ENCODE results near the gene TMEM123.

The TMEM123 gene

GRCh38 chr11:102399189-102399588 is 53.4 kb downstream of the TMEM123 start:
- in situ Hi-C loops (cut with HindIII; ENCODE audit: low sequenced_read_pairs) = no loop called here

- in situ Hi-C loops (cut with HindIII; ENCODE audit: low sequenced_read_pairs) = no loop called here
Observed at GRCh38 chr11:102398297-102398696, 54.3 kb downstream of the TMEM123 start.

- in situ Hi-C loops (cut with HindIII; ENCODE audit: low sequenced_read_pairs) = no loop called here
Observed at GRCh38 chr11:102396708-102397563, 55.6 kb downstream of the TMEM123 start.

DNA sequence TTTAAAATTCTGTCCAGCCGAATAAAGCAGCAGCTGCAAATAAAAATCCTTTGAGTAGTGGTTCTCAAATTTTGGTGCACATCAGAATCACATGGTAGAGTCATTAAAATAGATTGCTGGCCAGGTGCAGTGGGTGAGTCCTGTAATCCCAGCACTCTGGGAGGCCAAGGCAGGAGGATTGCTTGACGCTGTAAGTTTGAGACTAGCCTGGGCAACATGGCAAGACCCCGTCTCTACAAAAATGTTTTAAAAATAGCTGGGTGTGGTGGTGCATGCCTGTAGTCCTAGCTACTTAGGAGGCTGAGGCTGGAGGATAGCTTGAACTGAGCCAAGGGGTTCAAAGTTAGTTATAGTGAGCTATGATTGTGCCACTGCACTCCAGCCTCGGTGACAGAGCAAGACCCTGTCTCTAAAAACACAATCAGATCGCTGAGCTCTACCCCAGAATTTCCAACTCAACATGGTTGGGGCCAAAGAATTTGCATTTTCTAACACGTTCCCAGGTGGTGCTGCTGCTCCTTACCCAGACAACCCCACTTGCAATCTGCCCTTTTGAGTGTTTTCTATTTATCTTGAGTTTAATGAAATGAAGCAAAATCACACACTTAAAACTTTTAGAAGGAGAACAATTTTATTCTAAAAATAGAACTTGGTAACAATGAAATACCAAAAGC is 56.7 kb downstream of the TMEM123 start:
- in situ Hi-C loops (cut with HindIII; ENCODE audit: low sequenced_read_pairs) = no loop called here

GRCh38 chr11:102393272-102393730 is 59.3 kb downstream of the TMEM123 start:
- in situ Hi-C loops (cut with HindIII; ENCODE audit: low sequenced_read_pairs) = no loop called here

DNA sequence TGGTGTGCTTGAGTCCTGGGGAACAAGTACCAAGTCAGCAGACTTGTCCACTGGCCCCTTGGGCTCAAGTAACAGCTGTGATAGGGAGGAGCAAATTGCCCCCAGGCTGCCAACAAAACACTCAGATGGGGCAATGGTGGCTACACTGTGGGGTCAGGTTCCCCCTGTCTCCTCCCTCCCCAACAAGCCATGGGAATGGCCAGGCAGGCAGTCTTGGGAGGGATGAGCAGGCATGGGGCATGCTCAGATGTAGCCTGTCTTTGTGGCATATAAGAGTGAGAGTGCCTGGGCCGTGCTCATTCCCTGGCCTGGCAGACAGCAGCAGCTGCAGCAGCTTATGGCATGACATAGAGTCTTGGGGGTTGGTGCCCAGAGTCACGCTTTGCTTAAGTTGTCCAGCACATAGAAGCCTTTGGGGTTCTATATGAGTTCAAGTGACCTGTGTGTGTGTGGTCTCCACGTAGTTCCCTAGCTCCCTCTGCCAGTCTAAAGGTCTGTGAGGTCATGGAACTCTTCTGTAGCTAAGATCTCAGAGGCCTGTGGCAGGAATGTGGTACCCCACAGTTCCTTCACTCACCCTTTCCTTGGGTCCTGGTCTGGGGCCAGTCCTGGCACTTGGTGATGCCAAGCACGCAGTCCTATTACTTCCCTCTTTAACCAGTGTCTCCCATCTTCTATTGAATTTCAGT is 60.9 kb downstream of the TMEM123 start:
- in situ Hi-C loops (cut with HindIII; ENCODE audit: low sequenced_read_pairs) = no loop called here

DNA sequence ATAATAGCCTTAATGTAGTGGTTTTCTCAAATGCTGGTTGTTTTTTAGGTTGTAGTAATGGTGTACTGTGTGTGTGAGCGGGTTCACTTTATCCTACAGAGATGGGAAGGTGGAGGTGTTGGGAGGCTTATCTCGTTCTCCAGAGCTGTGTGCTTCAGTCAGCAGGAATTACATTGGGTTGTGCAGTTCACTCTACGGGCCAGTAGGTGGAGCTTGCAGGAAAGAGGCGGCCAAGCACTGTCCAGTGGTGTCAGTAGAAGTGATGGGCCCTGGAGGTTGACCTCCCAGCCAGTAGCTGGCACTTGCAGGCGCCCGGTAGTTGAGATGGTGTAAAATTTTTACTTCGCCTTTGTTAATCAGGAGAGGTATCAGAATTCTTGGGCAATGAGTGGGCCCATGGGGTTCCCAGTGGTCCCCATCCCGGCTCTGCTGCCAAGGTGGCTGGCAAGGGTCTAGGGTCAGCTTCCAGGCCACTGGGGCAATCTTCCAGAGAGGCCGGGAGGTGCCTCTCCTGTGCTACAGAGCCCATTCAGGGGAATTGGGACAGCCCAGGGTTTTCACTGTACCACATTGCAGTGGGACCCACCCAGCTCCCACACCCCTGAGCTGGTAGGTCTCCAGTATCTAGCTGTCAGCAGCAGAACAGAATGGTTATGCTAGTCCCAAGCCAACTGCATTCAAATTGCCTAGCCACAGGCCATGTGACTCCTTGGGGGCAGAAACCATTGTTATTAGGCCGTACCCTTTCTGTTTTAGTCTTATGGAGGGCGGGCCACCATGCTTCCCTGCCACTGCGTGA is 61.7 kb downstream of the TMEM123 start:
- in situ Hi-C loops (cut with HindIII; ENCODE audit: low sequenced_read_pairs) = no loop called here

DNA sequence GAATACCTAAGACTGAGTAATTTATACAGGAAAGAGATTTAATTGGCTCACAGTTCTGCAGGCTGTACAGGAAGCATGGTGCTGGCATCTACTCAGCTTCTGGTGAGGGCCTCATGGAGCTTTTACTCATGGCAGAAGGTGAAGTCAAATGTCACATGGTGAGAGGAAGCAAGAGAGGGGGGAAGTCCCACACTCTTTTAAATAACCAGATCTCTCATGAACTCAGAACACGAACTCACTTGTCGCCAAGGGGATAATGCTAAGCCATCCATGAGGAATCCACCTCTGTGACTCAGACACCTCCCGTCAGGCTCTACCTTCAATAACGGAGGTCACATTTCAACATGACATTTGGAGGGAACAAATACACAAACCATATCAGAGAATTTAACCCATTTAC is 63.3 kb downstream of the TMEM123 start:
- in situ Hi-C loops (cut with HindIII; ENCODE audit: low sequenced_read_pairs) = no loop called here

- in situ Hi-C loops (cut with HindIII; ENCODE audit: low sequenced_read_pairs) = no loop called here
Observed at GRCh38 chr11:102387043-102387781, 65.4 kb downstream of the TMEM123 start.

DNA sequence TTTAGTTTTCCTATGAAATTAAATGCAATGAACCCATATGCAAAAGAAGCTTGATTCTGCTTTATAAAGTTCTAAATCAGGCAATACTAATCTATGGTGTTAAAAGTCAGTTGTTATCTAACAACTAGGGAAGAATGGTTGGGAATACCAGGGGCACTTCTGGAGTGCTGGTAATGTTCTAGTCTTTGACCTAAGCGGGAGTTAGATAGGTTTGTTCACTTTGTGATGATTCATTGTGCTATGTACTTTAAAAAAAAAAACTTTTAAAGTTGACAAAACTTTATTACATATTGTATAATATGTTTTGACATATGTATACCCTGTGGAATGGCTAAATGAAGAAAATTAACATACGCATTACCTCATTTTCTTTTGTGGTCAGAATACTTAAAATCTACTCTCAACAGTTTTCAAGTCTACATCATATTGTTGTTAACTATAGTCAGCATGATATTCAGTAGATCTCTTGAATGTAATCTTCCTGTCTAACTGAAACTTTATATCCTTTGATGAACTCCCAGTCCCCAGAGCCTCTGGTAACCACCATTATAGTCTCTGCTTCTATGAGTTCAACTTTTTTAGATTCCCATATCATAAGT is 66.3 kb downstream of the TMEM123 start:
- in situ Hi-C loops (cut with HindIII; ENCODE audit: low sequenced_read_pairs) = no loop called here

DNA sequence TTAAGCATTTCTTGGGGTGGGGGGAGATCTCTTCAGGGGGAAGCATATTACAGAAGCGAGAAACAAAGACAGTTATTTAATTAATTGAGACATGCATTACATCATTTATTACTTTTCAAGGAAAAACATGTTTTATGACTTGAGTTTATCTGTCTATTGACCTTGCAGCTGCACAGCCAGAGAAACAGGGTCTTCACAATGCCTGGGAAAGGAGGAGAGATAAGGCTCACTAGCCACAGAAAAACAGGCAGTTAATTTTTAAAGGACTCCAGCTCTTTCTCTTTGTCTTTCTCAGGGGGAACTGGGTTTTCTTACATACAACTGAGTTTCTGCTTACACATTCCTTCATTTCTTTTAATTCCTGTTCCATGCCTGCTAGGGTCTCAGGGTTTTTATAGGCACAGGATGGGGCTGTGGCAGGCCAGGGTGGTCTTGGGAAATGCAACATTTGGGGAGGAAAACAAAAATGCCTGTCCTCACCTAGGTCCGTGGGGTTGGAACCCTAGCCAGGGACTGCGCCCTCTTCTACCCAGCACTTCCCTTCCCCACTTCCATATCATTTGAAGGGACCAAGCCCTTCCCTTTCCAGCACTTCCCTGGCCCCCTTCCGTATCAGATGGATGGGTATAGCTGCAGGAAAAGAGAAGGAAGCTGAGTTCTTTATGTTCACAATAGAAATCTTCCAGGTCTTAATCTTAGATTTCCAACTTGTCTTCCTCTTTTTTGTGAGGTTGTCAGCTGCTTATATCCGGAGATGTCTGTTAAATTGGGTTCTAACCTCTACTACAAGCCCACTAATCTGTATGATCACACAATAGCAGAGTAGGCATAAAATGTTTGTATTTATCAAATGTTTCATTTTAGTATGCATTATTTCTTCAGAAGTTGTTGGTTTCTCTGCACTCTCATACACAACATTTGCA is 67.2 kb downstream of the TMEM123 start:
- in situ Hi-C loops (cut with HindIII; ENCODE audit: low sequenced_read_pairs) = no loop called here

GRCh38 chr11:102384419-102385079 is 68.0 kb downstream of the TMEM123 start:
- in situ Hi-C loops (cut with HindIII; ENCODE audit: low sequenced_read_pairs) = no loop called here

- in situ Hi-C loops (cut with HindIII; ENCODE audit: low sequenced_read_pairs) = no loop called here
Observed at GRCh38 chr11:102383839-102384238, 68.7 kb downstream of the TMEM123 start.

- in situ Hi-C loops (cut with HindIII; ENCODE audit: low sequenced_read_pairs) = no loop called here
Observed at GRCh38 chr11:102382384-102382783, 70.2 kb downstream of the TMEM123 start.

DNA sequence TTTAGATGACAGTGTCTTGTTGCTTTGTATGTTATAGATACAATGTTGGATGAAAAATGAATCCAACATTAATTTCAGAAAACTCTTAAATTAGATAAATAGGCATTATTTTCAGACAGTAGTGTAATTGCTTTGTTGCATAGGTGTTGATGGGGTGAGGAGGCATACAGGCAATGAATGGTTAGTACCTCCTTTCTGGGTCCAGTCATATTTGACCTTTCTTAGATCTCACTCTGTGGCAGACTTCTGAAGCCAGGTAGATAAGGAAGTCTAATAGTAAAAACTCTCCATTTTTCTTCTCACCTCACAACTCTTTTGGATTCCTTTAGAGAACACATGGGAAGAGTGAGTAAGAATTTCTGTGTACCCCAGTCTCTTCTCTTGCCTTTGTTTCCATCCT is 73.7 kb downstream of the TMEM123 start:
- in situ Hi-C loops (cut with HindIII; ENCODE audit: low sequenced_read_pairs) = no loop called here

DNA sequence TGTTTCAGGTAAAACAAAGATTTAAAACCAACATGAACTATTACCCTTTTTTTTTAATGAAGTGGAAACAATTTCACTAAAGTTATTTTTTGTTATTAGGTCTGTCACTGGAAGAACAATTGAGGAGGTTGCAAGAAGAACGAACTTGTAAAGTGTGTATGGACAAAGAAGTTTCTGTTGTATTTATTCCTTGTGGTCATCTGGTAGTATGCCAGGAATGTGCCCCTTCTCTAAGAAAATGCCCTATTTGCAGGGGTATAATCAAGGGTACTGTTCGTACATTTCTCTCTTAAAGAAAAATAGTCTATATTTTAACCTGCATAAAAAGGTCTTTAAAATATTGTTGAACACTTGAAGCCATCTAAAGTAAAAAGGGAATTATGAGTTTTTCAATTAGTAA is 74.7 kb downstream of the TMEM123 start:
- in situ Hi-C loops (cut with HindIII; ENCODE audit: low sequenced_read_pairs) = no loop called here

GRCh38 chr11:102375720-102376399 is 76.7 kb downstream of the TMEM123 start:
- in situ Hi-C loops (cut with HindIII; ENCODE audit: low sequenced_read_pairs) = no loop called here
